Adrenal gland (tissue), 12 donors: Measurements from ENCODE around the gene C5orf47. TPM values are rescaled to one million over a fixed set of nuclear protein-coding genes. Genes with fewer than 3 reads are reported as not detected.

ENCODE experiments used
- DNase-seq, 7 donors: peaks; one replicate each; pipeline ENCODE4 v3.0.0-alpha.2; 2019 to 2020
- H3K27ac ChIP-seq, 5 donors: fragments of 200-600 bp; sonication (generic) in 4 of 5; 1 replicate in 3 of 5; 2 replicates in 2 of 5; pipeline versions ENCODE4 v1.5.1 to v1.8.0; 2016 to 2020; ENCODE audit warnings: mild to moderate bottlenecking in 1 of 5
- H3K27me3 ChIP-seq: fragments of 200-600 bp; 2 replicates; pipeline ENCODE4 v1.8.0; 2021
- H3K36me3 ChIP-seq, 2 donors: fragments of 200-600 bp; replicated peaks in 1 of 2; 1 replicate in 1 of 2; 2 replicates in 1 of 2; pipeline versions ENCODE4 v1.5.1 to v1.8.0; 2018 to 2022
- H3K4me1 ChIP-seq, 2 donors: fragments of 200-600 bp; replicated peaks in 1 of 2; 1 replicate in 1 of 2; 2 replicates in 1 of 2; pipeline versions ENCODE4 v1.5.1 to v1.8.0; 2018 to 2021
- H3K4me3 ChIP-seq, 4 donors: fragments of 200-600 bp; sonication (generic) in 3 of 4; one replicate each; pipeline ENCODE4 v1.5.1; 2016 to 2018
- H3K9me3 ChIP-seq, 3 donors: fragments of 200-600 bp; sonication (generic) in 1 of 3; replicated peaks in 1 of 3; 1 replicate in 2 of 3; 2 replicates in 1 of 3; pipeline versions ENCODE4 v1.5.1 to v1.8.0; 2016 to 2021
- CTCF ChIP-seq, 6 experiments: fragments of 450-650 bp in 4 of 6; fragments of 200-600 bp in 2 of 6; sonication (generic) in 1 of 6; IDR thresholded peaks; 1 replicate in 5 of 6; 2 replicates in 1 of 6; pipeline versions ENCODE4 v1.5.1 to v1.8.0; 2016 to 2021; ENCODE audit warnings: antibody characterized with exemption in 6 of 6, mild to moderate bottlenecking in 2 of 6, moderate library complexity in 1 of 6
- POLR2A ChIP-seq, 2 donors: fragments of 450-650 bp; IDR thresholded peaks; one replicate each; pipeline ENCODE4 v1.6.1; 2017; ENCODE audit warnings: antibody characterized with exemption in 2 of 2, mild to moderate bottlenecking in 2 of 2, moderate library complexity in 1 of 2
- WGBS, 4 donors: extraction: QIAGEN DNeasy Blood & Tissue Kit in 2 of 4; methylation state at CpG; one replicate each; pipeline versions ENCODE4 v1.1.5 to v1.1.7; 2013 to 2017; 5-methylcytosine and 5-hydroxymethylcytosine counted together
- intact Hi-C, 2 donors: fragments of 100-400 bp; cut with DNase I; formaldehyde crosslinking; loops; one replicate each; pipeline versions ENCODE4 v1.14.1 to v1.15.0; 2022 to 2023
- polyA plus RNA-seq, 3 donors: library from polyadenylated mRNA; stranded (reverse); fragments of 200-250 nt in 2 of 3; fragments of 350-450 nt in 1 of 3; fragmentation: Illumina TruSeq in 1 of 3; extraction: RNeasy Lipid Tissue Mini Kit (QIAGEN cat#74804) in 1 of 3; gene quantifications; one replicate each; pipeline ENCODE4 v1.2.3, GENCODE V29; 2013 to 2014
- total RNA-seq, 9 donors: library from RNA; depleted of rRNA in 4 of 9; stranded (reverse); fragments of >200 nt in 4 of 9; fragments of 120-200 nt in 1 of 9; fragmentation: NEBNext Ultra II Directional in 1 of 9; extraction: Animal tissue kit (Norgen Biotek cat#: 25700) in 1 of 9; gene quantifications; one replicate each; pipeline versions ENCODE4 v1.1.0 to v1.2.4, GENCODE V29; 2013 to 2023
- donor health status: healthy with polysubstance abuse.
- donor health status: Bipolar disorder and iron deficiency.
- donor health status: DM: yes; HTN: yes; CAD: no.
- donor health status: DM: no; HTN: no; CAD: no.
- donor health status: DM: no; HTN: no; CAD: no.
- donor health status: DM: yes; HTN: yes; CAD: no.

C5orf47 gene
- total and polyA plus RNA-seq, 12 donors = 0.08 to 0.25 (median 0.16) TPM; not detected in 5

- H3K4me1 ChIP-seq = peaks cover 23 to 71% of the 10 kb centered on the region in 2 donors
- 78 to 85% (median 79%) methylated on average over 9 of the region's 9 CpGs for WGBS, 4 donors
- H3K9me3 ChIP-seq = no peaks in the 10 kb centered on the region
- H3K27ac ChIP-seq = peak overlapping the region; percentile 17 to 69 (median 36)
- no peak for DNase-seq
- no peaks in the 10 kb centered on the region for H3K27me3 ChIP-seq
- no peak for TF ChIP-seq CTCF (IDR thresholded peaks at IDR 0.05)
- TF ChIP-seq POLR2A (IDR thresholded peaks at IDR 0.05) = no peak
- peaks cover 0 to 34% of the 10 kb centered on the region in 2 donors for H3K36me3 ChIP-seq
- intact Hi-C loops = no loop called here
- no peak overlapping the region for H3K4me3 ChIP-seq
These were observed 47.1 kb upstream of the C5orf47 start for GRCh38 chr5:173941758-173942401.

- Histone ChIP-seq H3K9me3 (no peaks in the 10 kb centered on the region), H3K4me1 (peaks cover 23 to 55% of the 10 kb centered on the region in 2 donors), H3K4me3 (no peak overlapping the region), H3K36me3 (peaks cover 0 to 50% of the 10 kb centered on the region in 2 donors), H3K27me3 (no peaks in the 10 kb centered on the region), H3K27ac (peak overlapping the region in 1 of 5 donors; percentile 15)
- 59 to 77% (median 67%) methylated on average over 2 of the region's 2 CpGs for WGBS, 4 donors
- intact Hi-C loops = no loop called here
- no peak for DNase-seq
- TF ChIP-seq CTCF (IDR thresholded peaks at IDR 0.05) (no peak), POLR2A (IDR thresholded peaks at IDR 0.05) (no peak)
These were observed 44.5 kb upstream of the C5orf47 start for GRCh38 chr5:173944511-173944910.

GRCh38 chr5:173945160-173945559, 43.8 kb upstream of the C5orf47 start:
- no peak for DNase-seq
- no peaks in the 10 kb centered on the region for H3K27me3 ChIP-seq
- intact Hi-C loops = no loop called here
- no peaks in the 10 kb centered on the region for H3K9me3 ChIP-seq
- H3K36me3 ChIP-seq = peaks cover 0 to 57% of the 10 kb centered on the region in 2 donors
- no peak overlapping the region for H3K4me3 ChIP-seq
- 83 to 90% (median 86%) methylated on average over 2 of the region's 2 CpGs for WGBS, 4 donors
- peaks cover 23 to 49% of the 10 kb centered on the region in 2 donors for H3K4me1 ChIP-seq
- peak overlapping the region in 1 of 5 donors; percentile 6 for H3K27ac ChIP-seq
- TF ChIP-seq CTCF (IDR thresholded peaks at IDR 0.05) (no peak), POLR2A (IDR thresholded peaks at IDR 0.05) (no peak)

GRCh38 chr5:173946323-173946722, 42.6 kb upstream of the C5orf47 start:
- TF ChIP-seq CTCF (IDR thresholded peaks at IDR 0.05) (no peak), POLR2A (IDR thresholded peaks at IDR 0.05) (no peak)
- Histone ChIP-seq H3K27ac (no peak overlapping the region), H3K27me3 (no peaks in the 10 kb centered on the region), H3K4me3 (no peak overlapping the region), H3K9me3 (no peaks in the 10 kb centered on the region), H3K4me1 (peaks cover 18 to 45% of the 10 kb centered on the region in 2 donors), H3K36me3 (peaks cover 0 to 68% of the 10 kb centered on the region in 2 donors)
- DNase-seq = no peak
- intact Hi-C loops = no loop called here
- 94 to 98% (median 96%) methylated on average over 2 of the region's 2 CpGs for WGBS, 4 donors
